G401.6 (cell line): ENCODE measurements around the gene KMT2E.
"Not testable (repeated sequence)": the region's sequence is repeated elsewhere in the genome, so short reads cannot be mapped to it uniquely, and the experiment has no call there.

Experiments
- FAIRE-seq: peaks from 2 replicates; lab custom pipeline; 2012; peaks lifted over from hg19 to GRCh38; lab: Jason Lieb, UNC

The KMT2E gene, protein sequence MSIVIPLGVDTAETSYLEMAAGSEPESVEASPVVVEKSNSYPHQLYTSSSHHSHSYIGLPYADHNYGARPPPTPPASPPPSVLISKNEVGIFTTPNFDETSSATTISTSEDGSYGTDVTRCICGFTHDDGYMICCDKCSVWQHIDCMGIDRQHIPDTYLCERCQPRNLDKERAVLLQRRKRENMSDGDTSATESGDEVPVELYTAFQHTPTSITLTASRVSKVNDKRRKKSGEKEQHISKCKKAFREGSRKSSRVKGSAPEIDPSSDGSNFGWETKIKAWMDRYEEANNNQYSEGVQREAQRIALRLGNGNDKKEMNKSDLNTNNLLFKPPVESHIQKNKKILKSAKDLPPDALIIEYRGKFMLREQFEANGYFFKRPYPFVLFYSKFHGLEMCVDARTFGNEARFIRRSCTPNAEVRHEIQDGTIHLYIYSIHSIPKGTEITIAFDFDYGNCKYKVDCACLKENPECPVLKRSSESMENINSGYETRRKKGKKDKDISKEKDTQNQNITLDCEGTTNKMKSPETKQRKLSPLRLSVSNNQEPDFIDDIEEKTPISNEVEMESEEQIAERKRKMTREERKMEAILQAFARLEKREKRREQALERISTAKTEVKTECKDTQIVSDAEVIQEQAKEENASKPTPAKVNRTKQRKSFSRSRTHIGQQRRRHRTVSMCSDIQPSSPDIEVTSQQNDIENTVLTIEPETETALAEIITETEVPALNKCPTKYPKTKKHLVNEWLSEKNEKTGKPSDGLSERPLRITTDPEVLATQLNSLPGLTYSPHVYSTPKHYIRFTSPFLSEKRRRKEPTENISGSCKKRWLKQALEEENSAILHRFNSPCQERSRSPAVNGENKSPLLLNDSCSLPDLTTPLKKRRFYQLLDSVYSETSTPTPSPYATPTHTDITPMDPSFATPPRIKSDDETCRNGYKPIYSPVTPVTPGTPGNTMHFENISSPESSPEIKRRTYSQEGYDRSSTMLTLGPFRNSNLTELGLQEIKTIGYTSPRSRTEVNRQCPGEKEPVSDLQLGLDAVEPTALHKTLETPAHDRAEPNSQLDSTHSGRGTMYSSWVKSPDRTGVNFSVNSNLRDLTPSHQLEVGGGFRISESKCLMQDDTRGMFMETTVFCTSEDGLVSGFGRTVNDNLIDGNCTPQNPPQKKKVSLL (N-terminal part only)

DNA sequence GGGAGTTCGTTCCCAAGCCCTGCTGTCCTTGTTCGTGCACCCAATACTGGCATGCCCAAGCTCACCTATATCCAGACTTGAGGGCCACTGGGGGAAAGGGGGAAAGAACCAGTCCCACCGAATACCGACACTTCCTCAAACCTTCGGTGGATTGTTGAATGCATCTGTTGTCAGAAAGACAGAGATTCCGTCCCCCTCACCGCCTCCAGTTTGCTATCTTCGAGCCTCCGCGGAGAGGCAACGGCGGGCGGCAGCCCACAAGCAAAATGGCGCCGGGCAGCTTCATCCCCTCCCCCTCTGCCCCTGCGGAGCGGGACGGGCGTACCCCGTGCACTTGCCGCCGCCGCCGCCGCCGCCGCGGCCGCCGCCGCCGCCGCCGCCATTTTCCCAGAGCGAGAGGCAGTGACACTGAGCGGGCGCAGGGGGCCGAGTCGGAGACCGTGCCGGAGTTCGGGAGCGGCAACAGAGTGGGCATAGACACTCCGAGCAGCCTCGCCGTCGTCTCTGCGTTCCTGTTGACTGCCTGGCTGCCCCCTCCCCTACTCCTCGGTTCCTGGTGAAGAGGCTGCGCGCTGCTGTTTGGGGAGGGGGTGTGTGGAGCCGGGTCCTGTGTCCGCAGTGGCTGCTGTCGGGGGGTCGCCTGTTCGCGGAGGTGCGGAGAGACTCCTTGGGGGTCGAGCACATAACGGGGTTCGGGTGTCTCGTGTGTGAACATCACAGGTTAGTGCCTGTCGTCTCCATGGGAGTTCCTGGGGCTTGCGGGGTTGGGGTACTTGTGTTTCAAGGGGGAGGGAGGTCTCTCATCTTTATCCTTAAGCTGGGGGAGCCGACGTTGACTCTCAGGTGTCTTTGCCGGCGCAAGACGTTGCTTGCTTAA, at the start of gene KMT2E:
TSS of gene KMT2E (plus strand) at position 390 of the 877 bp plus-strand sequence. CDS start 26,748 bp downstream, outside the sequence.
- FAIRE-seq, result no peak

DNA sequence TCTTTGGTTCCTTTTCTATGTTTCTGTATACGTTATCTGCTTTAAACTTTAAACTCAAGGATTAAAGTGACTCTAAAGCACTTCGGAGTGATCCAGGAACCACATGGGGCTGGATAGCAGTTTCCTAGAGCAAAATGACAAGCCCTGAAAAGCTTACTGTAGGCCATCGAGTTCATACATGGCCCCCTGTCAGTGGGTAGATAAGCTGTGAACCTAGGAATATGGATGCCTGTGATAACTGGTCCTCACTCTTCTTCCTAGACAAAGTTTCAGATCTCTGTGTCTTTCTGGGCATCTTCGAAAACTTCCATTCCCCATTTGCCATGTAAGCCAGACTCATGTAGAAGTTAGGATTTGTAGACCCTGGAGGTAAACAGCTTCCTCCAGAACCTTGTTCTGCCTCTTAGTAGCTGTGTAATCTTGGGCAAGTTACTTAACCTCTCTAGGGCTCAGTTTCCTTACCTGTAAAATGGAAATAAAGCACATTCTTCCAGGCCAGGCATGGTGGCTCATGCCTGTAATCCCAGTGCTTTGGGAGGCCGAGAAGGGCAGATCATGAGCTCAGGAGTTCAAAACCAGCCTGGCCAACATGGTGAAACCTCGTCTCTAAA, 49.3 kb upstream of the KMT2E start:
- no peak for FAIRE-seq

DNA sequence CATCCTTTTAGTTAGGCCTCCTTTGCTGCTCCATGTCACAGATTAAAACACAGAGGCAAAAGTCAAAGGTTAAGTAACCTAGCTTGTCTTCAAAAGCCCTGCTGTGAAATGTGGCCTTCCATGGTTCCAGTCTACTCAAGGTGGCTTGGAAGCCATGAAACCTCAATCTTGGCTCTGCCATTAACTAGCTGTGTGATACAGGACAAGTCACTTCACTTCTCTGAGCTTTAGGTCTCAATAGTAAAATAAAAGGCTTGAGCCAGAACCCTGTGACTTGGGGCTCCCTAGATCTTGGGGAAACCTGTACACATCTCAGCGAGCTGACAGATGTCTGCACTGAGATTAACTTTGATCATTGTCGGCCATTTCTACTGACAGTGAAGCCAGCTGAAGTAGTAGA, 48.0 kb upstream of the KMT2E start:
- FAIRE-seq, result no peak

DNA sequence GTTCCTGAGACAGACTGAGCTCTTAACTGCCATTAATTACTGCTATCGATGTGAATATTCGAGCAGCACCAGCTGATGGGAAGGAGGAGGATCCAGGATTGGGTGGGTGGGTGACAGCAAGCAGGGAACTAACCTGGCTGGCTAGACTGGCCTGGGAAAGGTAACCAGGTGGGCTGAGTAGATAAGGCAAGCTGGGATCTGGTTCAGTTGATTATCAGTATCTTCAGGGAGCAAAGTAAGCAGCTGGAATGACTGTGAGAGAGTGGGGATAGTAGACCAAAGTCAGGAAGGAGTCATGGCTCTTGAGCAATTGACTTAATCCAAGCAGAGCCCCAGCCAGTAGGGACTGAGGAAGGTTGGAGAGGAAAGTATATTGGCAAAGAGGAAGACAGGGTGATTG, 46.9 kb upstream of the KMT2E start:
- no peak for FAIRE-seq

DNA sequence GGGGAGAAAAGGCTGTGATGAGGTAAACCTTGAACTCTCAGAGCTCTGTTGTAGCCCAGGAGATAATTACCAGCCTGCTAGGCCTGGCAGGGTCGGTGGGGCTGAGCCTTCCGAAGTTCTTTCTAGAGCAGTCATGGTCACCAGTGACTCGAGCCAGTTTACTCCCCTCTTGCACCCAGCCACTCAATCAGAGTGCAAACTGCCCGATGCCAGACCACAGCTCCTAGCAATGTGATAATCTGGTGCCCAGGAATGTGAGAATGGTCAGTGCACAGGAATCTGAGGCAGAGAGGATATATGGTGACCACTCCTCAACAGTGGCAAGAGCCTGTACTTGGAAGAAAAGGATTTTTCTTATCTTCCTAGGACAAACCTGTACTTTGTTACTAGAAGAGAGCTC, 46.4 kb upstream of the KMT2E start:
- no peak for FAIRE-seq

DNA sequence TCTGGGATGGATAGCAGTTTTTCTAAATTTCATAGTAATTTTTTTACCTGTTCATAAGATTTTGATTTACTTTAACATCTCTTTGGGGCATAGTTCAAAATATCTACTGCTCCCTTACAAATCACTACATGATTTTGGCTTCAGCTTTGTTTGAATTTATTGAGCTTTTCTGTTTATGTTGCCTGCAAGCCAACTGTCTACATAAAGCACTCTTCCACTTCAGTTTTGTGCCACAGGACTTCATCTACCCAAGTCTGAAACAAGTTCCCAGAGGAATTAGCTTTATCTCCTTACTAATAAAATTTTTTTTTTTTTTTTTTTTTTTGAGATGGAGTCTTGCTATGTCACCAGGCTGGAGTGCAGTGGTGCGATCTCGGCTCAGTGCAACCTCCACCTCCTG, 45.4 kb upstream of the KMT2E start:
- no peak for FAIRE-seq

DNA sequence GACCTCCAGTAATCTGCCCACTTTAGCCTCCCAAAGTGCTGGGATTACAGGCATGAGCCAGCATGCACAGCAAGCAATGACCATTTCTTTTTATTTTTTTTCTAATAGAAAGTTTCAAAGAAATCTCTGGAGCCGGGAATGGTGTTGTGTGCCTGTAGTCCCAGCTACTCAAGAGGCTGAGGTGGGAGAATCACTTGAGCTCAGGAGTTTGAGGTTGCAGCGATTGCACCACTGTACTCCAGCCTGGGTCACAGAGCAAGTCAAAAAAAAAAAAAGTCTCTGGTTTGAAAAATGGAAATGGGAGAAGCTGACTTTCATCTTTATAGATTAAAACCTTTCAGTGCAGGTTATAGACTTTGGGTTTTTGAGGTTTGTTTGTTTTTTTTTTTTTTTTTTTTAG, 44.8 kb upstream of the KMT2E start:
- FAIRE-seq, result no peak

DNA sequence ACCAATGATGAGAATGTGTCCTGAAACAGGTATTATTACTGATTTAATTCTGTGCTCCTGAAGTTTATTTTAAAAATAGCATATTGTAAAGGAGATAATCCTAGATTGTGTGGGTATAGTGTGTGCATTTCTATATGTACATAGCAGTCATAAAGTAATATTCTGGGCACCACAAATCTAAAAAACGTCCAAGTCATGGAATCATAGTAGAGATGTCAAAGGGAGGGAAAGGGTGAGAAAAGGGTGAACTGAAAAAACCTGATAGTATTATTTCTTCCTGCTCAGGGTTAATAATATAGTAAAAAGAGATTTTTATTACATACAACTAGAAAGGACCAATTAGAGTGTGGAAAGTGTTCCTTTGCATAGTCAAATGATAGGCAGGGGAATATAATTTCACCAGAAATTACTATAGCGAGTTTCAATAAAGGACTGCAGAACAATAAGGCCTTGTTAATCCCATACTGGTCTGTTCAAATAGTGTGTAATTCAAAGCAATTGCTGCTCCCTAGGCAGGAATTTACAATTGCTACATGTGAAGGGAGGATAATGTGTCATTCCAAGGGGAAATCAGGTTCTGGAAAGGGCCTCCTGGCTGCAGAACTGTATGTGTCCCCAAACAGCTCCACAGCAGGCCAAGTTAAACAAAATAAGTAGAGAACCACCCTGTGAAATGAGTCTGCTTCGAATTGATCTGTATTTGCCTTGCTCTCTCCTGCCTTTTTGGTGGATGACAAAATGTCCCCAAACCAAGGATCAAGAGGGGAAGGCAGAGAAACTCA, 42.5 kb upstream of the KMT2E start:
- FAIRE-seq, result no peak

GRCh38 chr7:104972500-104972899, 41.5 kb upstream of the KMT2E start:
- no peak for FAIRE-seq

DNA sequence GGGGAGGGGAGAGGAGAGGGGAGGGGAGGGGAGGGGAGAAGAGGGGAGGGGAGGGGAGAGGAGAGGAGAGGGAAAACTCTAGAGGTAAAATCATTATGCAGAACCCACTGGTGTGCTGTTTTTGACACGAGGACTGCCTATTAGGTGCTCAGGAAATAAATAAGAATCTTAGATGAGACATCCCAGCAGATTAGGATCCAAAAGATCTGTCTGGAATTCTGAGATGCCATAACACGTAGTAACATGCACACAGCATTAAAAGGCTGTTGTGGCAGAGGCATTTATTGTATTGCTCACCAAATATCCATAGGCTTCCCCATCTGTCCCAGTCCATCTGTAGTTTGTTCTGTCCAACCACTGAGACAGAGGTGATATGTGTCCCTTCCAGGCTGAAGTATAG, 40.8 kb upstream of the KMT2E start:
- no peak for FAIRE-seq

GRCh38 chr7:104973909-104974415, 40.0 kb upstream of the KMT2E start:
- FAIRE-seq, result no peak

- not testable (repeated sequence) for FAIRE-seq
These were observed 38.5 kb upstream of the KMT2E start for GRCh38 chr7:104975553-104975952.

- FAIRE-seq, result no peak
These were observed 36.9 kb upstream of the KMT2E start for GRCh38 chr7:104976966-104977636.

DNA sequence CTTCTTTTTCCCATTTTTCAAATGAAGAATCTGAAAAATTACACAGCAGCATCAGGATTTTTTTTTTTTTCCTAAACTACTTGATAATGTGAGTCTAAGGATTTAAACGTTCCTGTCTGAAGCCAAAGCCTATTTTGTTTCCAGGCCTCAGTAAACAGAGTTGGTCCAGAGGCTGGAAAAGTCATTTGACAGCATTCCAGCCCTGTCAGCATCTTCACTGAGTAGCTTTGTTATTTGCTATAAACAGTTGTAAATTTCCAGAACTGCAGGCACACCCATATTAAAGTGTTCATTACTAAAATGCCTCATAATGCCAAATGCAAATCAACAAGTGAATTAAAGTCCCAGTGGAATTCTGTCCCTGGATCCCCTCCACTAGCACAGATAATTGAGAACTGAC, 35.5 kb upstream of the KMT2E start:
- FAIRE-seq, result no peak

DNA sequence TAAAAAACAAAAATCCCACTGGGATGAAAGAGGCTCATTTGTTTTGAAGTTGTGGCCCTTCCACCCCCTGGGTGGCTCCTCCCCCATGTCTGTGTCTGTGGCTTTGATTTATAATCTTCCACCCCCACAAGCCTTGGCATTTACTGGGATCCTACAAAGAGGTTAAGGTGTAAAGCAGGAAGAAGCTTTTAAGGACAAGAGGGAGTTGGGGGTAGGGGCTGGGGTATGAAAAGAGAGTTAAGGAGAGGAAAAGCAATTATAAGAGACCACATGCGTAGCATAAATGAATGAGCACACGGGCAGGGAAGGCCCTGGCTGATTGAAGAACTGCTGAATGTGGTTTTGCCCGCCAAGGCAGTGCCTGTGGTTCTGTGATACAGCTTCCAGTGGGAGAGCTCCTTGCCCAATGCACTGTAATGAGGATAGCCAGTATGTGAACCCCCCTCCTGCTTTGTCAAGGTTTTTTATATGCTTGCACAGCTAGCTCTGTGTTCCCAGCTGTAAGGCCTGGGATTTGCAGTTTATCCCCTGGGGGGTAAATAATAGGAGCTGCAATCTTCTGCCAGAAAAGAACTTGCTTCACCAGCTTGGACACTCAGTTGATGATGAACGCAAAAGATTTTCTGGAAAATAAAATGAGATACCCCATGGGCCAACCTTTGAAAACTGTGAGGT, 34.7 kb upstream of the KMT2E start:
- FAIRE-seq, result no peak

DNA sequence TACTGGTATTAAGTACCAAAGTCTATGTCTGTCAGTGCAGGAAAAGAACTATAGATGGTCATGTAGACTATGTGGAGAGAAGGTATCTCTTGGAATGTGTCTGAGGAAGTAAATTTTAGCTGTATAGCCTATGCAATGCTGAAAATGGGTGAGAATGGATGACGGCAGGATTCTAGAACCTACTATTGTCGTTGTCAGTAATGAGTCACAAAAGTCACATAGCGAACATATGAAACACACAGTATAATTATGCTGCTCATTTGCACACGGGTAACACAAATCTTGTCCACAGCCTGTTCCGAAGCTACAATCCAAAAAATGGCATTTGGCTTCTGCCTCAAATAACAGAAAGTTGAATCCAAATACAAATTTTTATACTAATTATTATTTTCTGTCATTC, 33.6 kb upstream of the KMT2E start:
- no peak for FAIRE-seq

DNA sequence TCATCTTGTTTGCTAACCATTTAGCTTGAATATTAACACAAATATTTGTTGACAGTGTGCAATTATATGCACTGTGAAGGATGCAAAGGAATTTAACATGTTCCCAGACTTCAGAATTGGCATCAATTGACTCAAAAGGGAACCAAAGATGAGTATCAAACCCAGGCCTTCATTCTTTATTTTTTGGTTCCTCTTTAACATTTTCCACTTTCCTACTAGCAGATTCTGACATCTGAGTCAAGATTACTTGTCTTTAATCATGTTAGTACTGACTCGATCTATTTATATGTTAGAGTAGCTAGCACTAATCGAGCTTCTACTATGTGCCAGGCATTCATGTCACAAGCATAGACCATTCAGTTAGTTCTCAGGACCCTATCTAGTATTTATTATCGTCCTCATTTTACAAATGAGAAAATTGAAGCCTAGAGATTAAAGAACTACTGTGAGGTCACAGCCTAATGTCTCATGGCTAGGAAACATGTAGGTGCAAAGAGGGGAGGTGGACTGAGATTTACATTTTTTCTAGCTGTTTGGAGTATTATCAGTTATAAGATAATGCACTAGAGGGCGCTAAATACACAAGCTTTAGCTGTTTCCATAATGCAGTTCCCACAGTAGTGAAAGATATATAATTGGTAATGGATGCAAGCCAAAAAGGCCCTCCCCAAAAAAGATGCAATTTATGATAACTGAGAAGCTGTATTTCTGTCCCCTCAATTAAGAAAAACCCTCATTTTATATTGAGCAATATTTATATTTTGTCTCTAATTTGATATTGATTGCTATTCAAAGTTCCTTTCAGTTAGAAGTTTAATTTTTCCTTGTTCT, 32.9 kb upstream of the KMT2E start:
- FAIRE-seq, result peak; percentile 90

- FAIRE-seq, result no peak
These were observed 32.4 kb upstream of the KMT2E start for GRCh38 chr7:104981672-104982037.
